Measurements from ENCODE around the gene CERS2. TPM values are rescaled to one million over a fixed set of nuclear protein-coding genes. Genes with fewer than 3 reads are reported as not detected.

The CERS2 gene
- total RNA-seq, 1 donor from 2014 or later: 138 TPM

DNA sequence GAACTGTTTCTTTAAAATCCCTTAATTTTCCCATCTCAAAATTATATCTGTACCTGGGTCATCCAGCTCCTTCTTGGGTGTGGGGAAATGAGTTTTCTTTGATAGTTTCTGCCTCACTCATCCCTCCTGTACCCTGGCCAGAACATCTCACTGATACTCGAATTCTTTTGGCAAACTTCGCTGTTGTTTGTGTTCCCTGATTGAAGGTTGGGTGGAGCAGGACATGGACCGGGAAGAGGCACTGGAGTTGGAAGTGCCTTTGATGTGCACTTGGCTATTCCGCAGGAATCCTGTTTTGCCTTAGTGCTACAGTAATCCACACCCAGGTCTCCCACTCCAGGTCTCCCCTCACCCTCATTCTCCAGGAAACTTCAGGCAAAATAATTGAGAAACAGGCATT is 20.8 kb upstream of the CERS2 start:
- TF ChIP-seq, protein P1, sequence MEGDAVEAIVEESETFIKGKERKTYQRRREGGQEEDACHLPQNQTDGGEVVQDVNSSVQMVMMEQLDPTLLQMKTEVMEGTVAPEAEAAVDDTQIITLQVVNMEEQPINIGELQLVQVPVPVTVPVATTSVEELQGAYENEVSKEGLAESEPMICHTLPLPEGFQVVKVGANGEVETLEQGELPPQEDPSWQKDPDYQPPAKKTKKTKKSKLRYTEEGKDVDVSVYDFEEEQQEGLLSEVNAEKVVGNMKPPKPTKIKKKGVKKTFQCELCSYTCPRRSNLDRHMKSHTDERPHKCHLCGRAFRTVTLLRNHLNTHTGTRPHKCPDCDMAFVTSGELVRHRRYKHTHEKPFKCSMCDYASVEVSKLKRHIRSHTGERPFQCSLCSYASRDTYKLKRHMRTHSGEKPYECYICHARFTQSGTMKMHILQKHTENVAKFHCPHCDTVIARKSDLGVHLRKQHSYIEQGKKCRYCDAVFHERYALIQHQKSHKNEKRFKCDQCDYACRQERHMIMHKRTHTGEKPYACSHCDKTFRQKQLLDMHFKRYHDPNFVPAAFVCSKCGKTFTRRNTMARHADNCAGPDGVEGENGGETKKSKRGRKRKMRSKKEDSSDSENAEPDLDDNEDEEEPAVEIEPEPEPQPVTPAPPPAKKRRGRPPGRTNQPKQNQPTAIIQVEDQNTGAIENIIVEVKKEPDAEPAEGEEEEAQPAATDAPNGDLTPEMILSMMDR (IDR thresholded peaks at IDR 0.05; ENCODE audit: insufficient read depth, low read length, poor library complexity, severe bottlenecking): no peak
- Histone ChIP-seq H3K27me3 (ENCODE audit: control insufficient read depth, insufficient read depth, low read length) (no peaks in the 10 kb centered on the region), H3K36me3 (ENCODE audit: control insufficient read depth, insufficient read depth, low read length) (peaks cover 2% of the 10 kb centered on the region), H3K4me3 (ENCODE audit: low read depth, low read length) (no peak overlapping the region)
- DNase-seq (ENCODE audit: low read depth): no peak

DNA sequence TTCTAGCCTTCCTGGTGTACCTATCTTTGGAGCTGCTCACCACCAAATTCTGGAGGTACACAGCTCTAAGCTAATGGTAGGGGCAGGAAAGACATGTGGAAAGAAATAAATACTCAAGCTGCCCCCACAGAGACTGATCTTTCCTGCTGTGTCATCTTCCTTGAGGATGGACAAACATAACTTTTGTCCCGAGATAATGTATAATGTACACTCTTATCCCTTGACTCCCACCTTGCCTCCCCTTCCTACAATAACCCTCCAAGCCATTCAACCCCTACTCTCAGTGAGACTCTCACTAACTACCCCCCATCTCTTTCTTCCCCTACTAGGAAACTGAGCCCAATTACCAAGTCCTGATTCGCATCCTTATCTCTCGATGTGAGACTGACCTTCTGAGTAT is 19.6 kb upstream of the CERS2 start:
- H3K36me3 ChIP-seq (ENCODE audit: control insufficient read depth, insufficient read depth, low read length): peaks cover 2% of the 10 kb centered on the region
- TF ChIP-seq, protein P1 (IDR thresholded peaks at IDR 0.05; ENCODE audit: insufficient read depth, low read length, poor library complexity, severe bottlenecking): no peak
- no peak overlapping the region for H3K4me3 ChIP-seq (ENCODE audit: low read depth, low read length)
- no peaks in the 10 kb centered on the region for H3K27me3 ChIP-seq (ENCODE audit: control insufficient read depth, insufficient read depth, low read length)
- no peak for DNase-seq (ENCODE audit: low read depth)

DNA sequence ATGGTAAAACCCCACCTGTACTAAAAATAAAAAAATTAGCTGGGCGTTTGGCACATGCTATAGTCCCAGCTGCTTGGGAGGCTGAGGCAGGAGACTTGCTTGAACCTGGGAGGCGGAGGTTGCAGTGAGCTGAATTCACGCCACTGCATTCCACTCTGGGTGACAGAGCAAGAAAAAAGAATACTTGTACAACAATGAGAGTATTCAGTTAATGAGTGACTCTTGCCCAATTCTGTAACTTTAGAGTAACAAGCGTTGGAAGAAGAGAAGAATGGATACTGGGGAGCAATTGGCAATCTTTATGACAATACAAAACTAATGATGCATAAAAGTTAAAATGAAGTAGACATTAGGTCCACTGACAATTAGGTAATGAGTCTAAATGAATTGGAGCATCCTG is 18.0 kb upstream of the CERS2 start:
- Histone ChIP-seq H3K36me3 (ENCODE audit: control insufficient read depth, insufficient read depth, low read length) (no peaks in the 10 kb centered on the region), H3K27me3 (ENCODE audit: control insufficient read depth, insufficient read depth, low read length) (no peaks in the 10 kb centered on the region), H3K4me3 (ENCODE audit: low read depth, low read length) (no peak overlapping the region)
- TF ChIP-seq, protein P1 (IDR thresholded peaks at IDR 0.05; ENCODE audit: insufficient read depth, low read length, poor library complexity, severe bottlenecking): no peak
- no peak for DNase-seq (ENCODE audit: low read depth)

DNA sequence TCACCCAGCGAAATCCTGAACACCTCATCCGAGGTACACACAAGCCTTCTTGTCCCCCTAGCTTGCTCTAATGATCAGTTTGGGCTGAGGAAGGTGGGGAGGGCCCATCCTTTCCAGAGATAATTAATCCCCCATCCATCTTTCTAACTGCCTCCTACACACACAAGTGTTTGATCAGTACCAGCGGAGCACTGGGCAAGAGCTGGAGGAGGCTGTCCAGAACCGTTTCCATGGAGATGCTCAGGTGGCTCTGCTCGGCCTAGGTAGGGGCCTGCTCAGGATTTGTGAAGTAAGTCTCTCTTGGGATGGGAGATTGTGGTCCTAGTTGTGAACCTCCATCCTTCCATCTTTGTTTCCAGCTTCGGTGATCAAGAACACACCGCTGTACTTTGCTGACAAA is 13.3 kb upstream of the CERS2 start:
- no peaks in the 10 kb centered on the region for H3K36me3 ChIP-seq (ENCODE audit: control insufficient read depth, insufficient read depth, low read length)
- H3K4me3 ChIP-seq (ENCODE audit: low read depth, low read length): no peak overlapping the region
- TF ChIP-seq, protein P1 (IDR thresholded peaks at IDR 0.05; ENCODE audit: insufficient read depth, low read length, poor library complexity, severe bottlenecking): no peak
- DNase-seq (ENCODE audit: low read depth): no peak
- no peaks in the 10 kb centered on the region for H3K27me3 ChIP-seq (ENCODE audit: control insufficient read depth, insufficient read depth, low read length)

DNA sequence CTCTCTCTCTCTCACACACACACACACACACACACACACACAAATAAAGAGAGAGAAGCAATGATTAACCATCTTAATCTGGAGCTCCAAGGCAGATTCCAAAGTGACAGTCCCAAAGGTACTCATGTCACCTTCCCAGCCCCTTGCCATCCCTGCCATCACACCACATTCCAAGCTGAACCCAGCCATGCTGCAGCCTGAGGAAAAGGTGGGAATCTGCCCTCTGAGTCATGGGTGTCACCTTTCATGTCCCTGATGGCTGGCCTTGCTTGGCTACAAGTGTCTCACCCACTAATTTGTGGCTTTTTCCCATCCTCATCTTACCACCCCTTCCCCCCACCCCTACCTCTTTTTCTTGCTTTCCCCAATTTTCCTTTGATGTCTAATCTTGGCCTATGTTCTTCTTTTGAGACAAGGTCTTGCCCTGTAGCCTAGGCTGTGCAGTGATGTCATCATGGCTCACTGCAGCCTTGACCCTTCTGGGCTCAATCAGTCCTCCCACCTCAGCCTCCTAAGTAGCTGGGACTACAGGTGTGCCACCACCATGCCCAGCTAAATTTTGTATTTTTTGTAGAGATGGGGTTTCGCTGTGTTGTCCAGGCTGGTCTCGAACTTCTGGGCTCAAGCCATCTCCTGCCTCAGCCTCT is 10.7 kb upstream of the CERS2 start:
- Histone ChIP-seq H3K27me3 (ENCODE audit: control insufficient read depth, insufficient read depth, low read length) (no peaks in the 10 kb centered on the region), H3K36me3 (ENCODE audit: control insufficient read depth, insufficient read depth, low read length) (no peaks in the 10 kb centered on the region), H3K4me3 (ENCODE audit: low read depth, low read length) (no peak overlapping the region)
- no peak for DNase-seq (ENCODE audit: low read depth)
- TF ChIP-seq, protein P1 (IDR thresholded peaks at IDR 0.05; ENCODE audit: insufficient read depth, low read length, poor library complexity, severe bottlenecking): no peak
